ENCODE data around the gene TMEM35B.
"Not testable (repeated sequence)": the region's sequence is repeated elsewhere in the genome, so short reads cannot be mapped to it uniquely, and the experiment has no call there.

The TMEM35B gene

GRCh38 chr1:34977858-34978257, 7.3 kb downstream of the TMEM35B start:
- H3K9ac ChIP-seq = peak overlapping the region; percentile 71; the same call in 1 of the 2 replicates
- H3K4me2 ChIP-seq = peak overlapping the region; percentile 90
- no peak for TF ChIP-seq Cebpa-rat (IDR thresholded peaks at IDR 0.05)
- H3K36me3 ChIP-seq = peaks cover 31% of the 10 kb centered on the region
- no peak overlapping the region for H3K4me3 ChIP-seq
- no peaks in the 10 kb centered on the region for H3K27me3 ChIP-seq
- peaks cover 57% of the 10 kb centered on the region for H3K4me1 ChIP-seq
- H3K27ac ChIP-seq = peak overlapping the region; percentile 85
- H4K20me1 ChIP-seq = peaks cover 3% of the 10 kb centered on the region; the same call in 1 of the 2 replicates
- peaks cover 12% of the 10 kb centered on the region for H3K9me3 ChIP-seq

DNA sequence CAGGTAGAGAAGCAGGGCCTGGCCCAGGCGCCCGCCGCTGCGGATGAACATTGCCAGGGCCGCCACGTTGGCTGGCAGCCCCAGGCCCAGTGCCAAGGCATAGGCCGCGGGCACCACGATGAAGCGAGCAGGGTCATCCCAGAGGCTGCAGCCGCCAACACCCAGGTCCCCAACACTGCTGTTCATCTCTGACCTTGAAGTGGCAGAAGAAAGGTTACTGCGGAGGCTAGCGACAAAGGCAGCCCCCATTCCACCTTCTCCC, 8.0 kb downstream of the TMEM35B start:
- Histone ChIP-seq H3K27ac (no peak overlapping the region), H3K4me1 (peaks cover 50% of the 10 kb centered on the region), H3K4me2 (no peak overlapping the region), H3K27me3 (no peaks in the 10 kb centered on the region), H3K36me3 (peaks cover 31% of the 10 kb centered on the region), H3K4me3 (no peak overlapping the region), H3K9ac (no peak overlapping the region), H3K9me3 (peaks cover 12% of the 10 kb centered on the region), H4K20me1 (peaks cover 10% of the 10 kb centered on the region; the same call in 1 of the 2 replicates)
- TF ChIP-seq Cebpa-rat (IDR thresholded peaks at IDR 0.05) = no peak

DNA sequence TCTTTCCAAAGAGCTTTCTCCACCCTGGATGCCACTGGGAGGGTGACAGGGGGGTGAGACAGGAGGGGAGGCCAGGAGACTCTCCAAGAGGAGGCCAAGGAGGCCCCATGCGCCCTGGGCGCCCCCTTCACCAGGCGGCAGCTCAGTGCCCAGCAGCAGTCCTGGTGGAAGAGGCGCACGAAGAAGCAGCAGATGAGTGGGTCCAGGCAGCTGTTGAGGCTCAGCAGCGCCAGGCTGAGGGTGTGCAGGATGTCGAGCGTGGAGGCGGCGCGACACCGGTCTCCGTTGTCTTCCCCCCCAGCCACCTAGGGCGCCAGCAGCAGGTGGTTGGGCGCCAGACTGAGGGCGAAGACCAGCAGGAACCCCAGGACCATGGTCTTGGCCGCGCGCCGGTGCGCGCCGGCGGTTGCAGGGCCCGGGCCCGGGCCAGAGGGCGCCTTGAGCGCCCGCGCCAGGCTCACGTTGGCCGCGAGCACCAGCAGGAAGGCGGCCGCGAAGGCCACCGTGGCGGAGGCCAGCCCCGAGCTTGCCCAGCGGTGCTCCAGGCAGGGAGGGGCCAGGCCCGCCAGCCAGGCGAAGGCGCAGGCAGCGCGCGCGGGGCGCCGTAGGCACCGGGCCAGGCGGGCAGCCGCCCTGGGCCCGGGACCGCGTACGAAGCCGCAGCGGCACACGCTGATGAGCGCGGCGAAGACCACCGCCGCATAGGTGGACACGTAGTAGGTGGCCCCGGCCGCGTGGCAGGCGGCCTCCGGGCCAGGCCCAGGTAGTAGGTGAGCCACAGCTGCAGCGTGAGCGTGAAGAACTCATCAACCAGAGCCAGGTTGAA, 8.6 kb downstream of the TMEM35B start:
- Histone ChIP-seq H3K9ac (no peak overlapping the region), H3K36me3 (peaks cover 27% of the 10 kb centered on the region), H3K4me3 (no peak overlapping the region), H3K4me1 (peaks cover 44% of the 10 kb centered on the region), H4K20me1 (peaks cover 10% of the 10 kb centered on the region; the same call in 1 of the 2 replicates), H3K27ac (no peak overlapping the region), H3K27me3 (no peaks in the 10 kb centered on the region), H3K9me3 (peaks cover 12% of the 10 kb centered on the region), H3K4me2 (no peak overlapping the region)
- no peak for TF ChIP-seq Cebpa-rat (IDR thresholded peaks at IDR 0.05)

DNA sequence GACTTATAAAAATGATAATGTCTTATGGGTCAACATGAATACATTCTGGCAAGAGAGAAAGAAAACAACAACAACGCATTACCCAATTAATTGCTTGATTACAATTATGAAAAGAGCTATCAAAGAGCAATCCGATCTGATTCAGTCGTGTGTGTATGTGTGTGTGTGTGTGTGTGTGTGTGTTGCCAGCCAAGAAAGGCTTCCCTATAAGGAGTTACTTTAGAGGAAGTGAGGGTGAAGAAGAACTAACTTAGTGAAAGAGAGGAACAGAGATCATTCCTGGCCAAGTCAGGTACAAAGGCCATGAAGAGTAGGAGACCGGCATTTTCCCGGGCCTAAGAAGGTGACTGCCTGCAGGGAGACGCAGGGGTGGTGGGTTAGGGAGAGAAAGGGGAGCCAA, 9.4 kb downstream of the TMEM35B start:
- Histone ChIP-seq H3K27ac (no peak overlapping the region), H3K4me2 (no peak overlapping the region), H3K9ac (no peak overlapping the region), H3K4me1 (peaks cover 36% of the 10 kb centered on the region), H3K36me3 (peaks cover 26% of the 10 kb centered on the region), H3K4me3 (no peak overlapping the region), H3K27me3 (no peaks in the 10 kb centered on the region), H3K9me3 (peaks cover 12% of the 10 kb centered on the region), H4K20me1 (peaks cover 10% of the 10 kb centered on the region; the same call in 1 of the 2 replicates)
- no peak for TF ChIP-seq Cebpa-rat (IDR thresholded peaks at IDR 0.05)

- peaks cover 26% of the 10 kb centered on the region for H3K36me3 ChIP-seq
- H3K27me3 ChIP-seq = no peaks in the 10 kb centered on the region
- H3K9me3 ChIP-seq = peaks cover 12% of the 10 kb centered on the region
- H4K20me1 ChIP-seq = peaks cover 10% of the 10 kb centered on the region; the same call in 1 of the 2 replicates
- no peak overlapping the region for H3K9ac ChIP-seq
- H3K27ac ChIP-seq = no peak overlapping the region
- no peak overlapping the region for H3K4me3 ChIP-seq
- no peak for TF ChIP-seq Cebpa-rat (IDR thresholded peaks at IDR 0.05)
- peaks cover 32% of the 10 kb centered on the region for H3K4me1 ChIP-seq
- no peak overlapping the region for H3K4me2 ChIP-seq
Observed at GRCh38 chr1:34975338-34975737, 9.8 kb downstream of the TMEM35B start.

GRCh38 chr1:34974626-34975025, 10.5 kb downstream of the TMEM35B start:
- H3K27me3 ChIP-seq = no peaks in the 10 kb centered on the region
- no peak overlapping the region for H3K27ac ChIP-seq
- H3K9me3 ChIP-seq = peaks cover 12% of the 10 kb centered on the region
- no peak overlapping the region for H3K4me2 ChIP-seq
- no peak overlapping the region for H3K4me3 ChIP-seq
- H3K36me3 ChIP-seq = peaks cover 26% of the 10 kb centered on the region
- peaks cover 10% of the 10 kb centered on the region; the same call in 1 of the 2 replicates for H4K20me1 ChIP-seq
- no peak overlapping the region for H3K9ac ChIP-seq
- no peak for TF ChIP-seq Cebpa-rat (IDR thresholded peaks at IDR 0.05)
- H3K4me1 ChIP-seq = peaks cover 25% of the 10 kb centered on the region

- no peak overlapping the region for H3K4me2 ChIP-seq
- no peak overlapping the region for H3K4me3 ChIP-seq
- no peak for TF ChIP-seq Cebpa-rat (IDR thresholded peaks at IDR 0.05)
- no peaks in the 10 kb centered on the region for H3K27me3 ChIP-seq
- peaks cover 10% of the 10 kb centered on the region; the same call in 1 of the 2 replicates for H4K20me1 ChIP-seq
- peaks cover 24% of the 10 kb centered on the region for H3K9me3 ChIP-seq
- H3K4me1 ChIP-seq = peaks cover 12% of the 10 kb centered on the region
- peaks cover 26% of the 10 kb centered on the region for H3K36me3 ChIP-seq
- no peak overlapping the region for H3K9ac ChIP-seq
- H3K27ac ChIP-seq = no peak overlapping the region
Observed at GRCh38 chr1:34973326-34973725, 11.8 kb downstream of the TMEM35B start.

DNA sequence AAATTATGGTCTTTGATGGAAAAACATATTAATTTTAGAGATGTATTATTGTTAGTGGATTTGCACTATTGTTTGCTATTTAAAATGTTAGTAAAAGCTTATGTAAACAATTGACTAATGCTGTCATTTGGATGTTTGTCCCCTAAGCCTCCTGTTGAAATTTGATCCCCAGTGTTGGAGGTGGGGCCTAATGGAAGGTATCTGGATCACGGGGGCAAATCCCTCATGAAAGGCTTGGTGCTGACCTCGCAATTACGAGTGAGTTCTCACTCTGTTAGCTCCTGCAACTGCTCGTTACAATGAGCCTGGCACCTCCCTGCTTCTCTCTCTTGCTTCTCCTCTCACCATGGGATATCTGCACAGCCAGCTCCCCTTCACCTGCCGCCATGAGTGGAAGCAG, 14.3 kb downstream of the TMEM35B start:
- Histone ChIP-seq H3K4me1 (no peaks in the 10 kb centered on the region), H3K27me3 (no peaks in the 10 kb centered on the region), H3K36me3 (peaks cover 9% of the 10 kb centered on the region), H3K9me3 (peaks cover 20% of the 10 kb centered on the region), H4K20me1 (peaks cover 10% of the 10 kb centered on the region; the same call in 1 of the 2 replicates), H3K4me3 (no peak overlapping the region), H3K4me2 (no peak overlapping the region), H3K27ac (no peak overlapping the region), H3K9ac (no peak overlapping the region)
- no peak for TF ChIP-seq Cebpa-rat (IDR thresholded peaks at IDR 0.05)

DNA sequence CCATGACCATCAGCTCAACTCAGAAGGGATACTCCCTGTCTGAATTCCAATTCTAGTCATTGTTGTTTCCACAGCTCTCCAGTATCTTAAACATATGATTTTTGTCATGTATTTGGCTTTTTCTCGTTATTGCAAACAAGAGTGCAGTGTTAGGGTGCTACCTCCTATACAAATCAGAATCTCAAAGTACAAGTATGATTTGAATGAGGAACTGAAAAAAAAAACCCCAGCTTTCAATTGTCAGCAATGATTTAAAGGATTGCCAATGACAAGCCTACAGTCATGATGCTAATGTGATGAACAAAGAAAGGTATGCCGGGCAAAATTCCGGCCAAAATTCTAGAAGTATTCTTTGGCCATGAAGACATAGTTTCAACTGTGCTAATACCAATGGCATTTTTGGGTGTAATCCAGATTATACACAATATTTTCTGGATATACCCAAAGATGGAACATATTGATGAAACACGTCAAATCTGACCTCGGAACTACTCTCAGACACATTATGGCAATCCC, 14.9 kb downstream of the TMEM35B start:
- Histone ChIP-seq H3K9me3 (peaks cover 20% of the 10 kb centered on the region), H3K4me2 (no peak overlapping the region), H3K4me3 (no peak overlapping the region), H3K27me3 (no peaks in the 10 kb centered on the region), H4K20me1 (peaks cover 10% of the 10 kb centered on the region; the same call in 1 of the 2 replicates), H3K36me3 (0 out of 2 replicates have a peak, but pooled peaks cover 4% of the 10 kb centered on the region), H3K9ac (no peak overlapping the region), H3K27ac (no peak overlapping the region), H3K4me1 (no peaks in the 10 kb centered on the region)
- TF ChIP-seq Cebpa-rat (IDR thresholded peaks at IDR 0.05) = no peak

DNA sequence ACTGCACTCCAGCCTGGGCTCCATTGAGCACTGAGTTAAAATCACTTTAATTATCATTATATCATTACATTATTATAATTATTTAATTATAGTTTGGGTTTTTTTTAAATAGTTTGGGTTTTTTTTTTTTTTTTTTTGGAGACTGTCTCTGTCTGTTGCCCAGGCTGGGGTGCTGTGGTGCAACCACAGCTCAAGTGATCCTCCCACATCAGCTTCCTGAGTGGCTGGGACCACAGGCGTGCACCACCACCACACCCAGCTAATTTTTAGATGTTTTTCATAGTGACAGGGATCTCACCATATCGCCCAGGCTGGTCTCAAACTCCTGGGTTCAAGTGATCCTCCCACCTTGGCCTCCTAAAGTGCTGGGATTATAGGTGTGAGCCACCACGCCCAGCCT, 16.9 kb downstream of the TMEM35B start:
- H3K27me3 ChIP-seq, H3K4me3 ChIP-seq, H3K27ac ChIP-seq, H3K4me2 ChIP-seq, H3K36me3 ChIP-seq, H3K4me1 ChIP-seq, H3K9ac ChIP-seq: not testable (repeated sequence)
- peaks cover 20% of the 10 kb centered on the region for H3K9me3 ChIP-seq
- H4K20me1 ChIP-seq = peaks cover 10% of the 10 kb centered on the region; the same call in 1 of the 2 replicates

- H3K4me2 ChIP-seq, H3K4me1 ChIP-seq, H3K9ac ChIP-seq, H3K27ac ChIP-seq, H4K20me1 ChIP-seq, H3K36me3 ChIP-seq, H3K27me3 ChIP-seq, H3K4me3 ChIP-seq: not testable (repeated sequence)
- H3K9me3 ChIP-seq = peaks cover 20% of the 10 kb centered on the region
Observed at GRCh38 chr1:34967672-34968071, 17.5 kb downstream of the TMEM35B start.

All from BLaER1 (cell line).